Body of pancreas (tissue), 4 donors: Measurements from ENCODE around the gene MYO1E. TPM values are rescaled to one million over a fixed set of nuclear protein-coding genes. Genes with fewer than 3 reads are reported as not detected.
A peak's percentile ranks its signal among the peaks of the same experiment; 100 is the strongest.
"Not testable (repeated sequence)": the region's sequence is repeated elsewhere in the genome, so short reads cannot be mapped to it uniquely, and the experiment has no call there.

Experiments used
- ATAC-seq: fragments of 150-250 bp; one replicate; pipeline ENCODE4 v1.9.1; 2016
- DNase-seq, 4 donors: peaks; one replicate each; pipeline ENCODE4 v3.0.0-alpha.2; 2019
- H3K27ac ChIP-seq, 4 donors: fragments of 200-600 bp; sonication (generic); 1 replicate in 3 of 4; 2 replicates in 1 of 4; pipeline versions ENCODE4 v1.5.1 to v1.6.1; 2016 to 2019; ENCODE audit warnings: mild to moderate bottlenecking in 1 of 4, mixed read lengths in 1 of 4, moderate library complexity in 1 of 4
- H3K27me3 ChIP-seq, 2 donors: fragments of 200-600 bp; sonication (generic); one replicate each; pipeline ENCODE4 v1.6.0; 2016; ENCODE audit warnings: mild to moderate bottlenecking in 1 of 2
- H3K36me3 ChIP-seq, 2 donors: fragments of 200-600 bp; sonication (generic); replicated peaks in 1 of 2; 2 replicates each; pipeline ENCODE4 v1.5.1; 2016; ENCODE audit warnings: low read depth in 2 of 2; ENCODE audit not compliant: insufficient read depth in 1 of 2
- H3K4me1 ChIP-seq: fragments of 200-600 bp; sonication (generic); one replicate; pipeline ENCODE4 v1.6.0; 2016
- H3K4me3 ChIP-seq, 2 donors: fragments of 200-600 bp; sonication (generic); 1 replicate in 1 of 2; 2 replicates in 1 of 2; pipeline ENCODE4 v1.5.1; 2016 to 2019
- H3K9me3 ChIP-seq, 3 donors: fragments of 200-600 bp; sonication (generic); 1 replicate in 2 of 3; 2 replicates in 1 of 3; pipeline ENCODE4 v1.5.1; 2016
- POLR2A ChIP-seq, 3 donors: fragments of 450-650 bp; IDR thresholded peaks; one replicate each; pipeline ENCODE4 v1.6.1; 2016; ENCODE audit warnings: antibody characterized with exemption in 3 of 3, mild to moderate bottlenecking in 2 of 3
- WGBS, 2 donors: methylation state at CpG; one replicate each; pipeline ENCODE4 v1.1.5; 2017; 5-methylcytosine and 5-hydroxymethylcytosine counted together
- intact Hi-C: fragments of 100-400 bp; cut with DNase I; formaldehyde crosslinking; loops from one replicate; pipeline ENCODE4 v1.15.1; 2023
- total RNA-seq, 2 donors: library from RNA; depleted of rRNA; stranded (reverse); fragments of >200 nt; gene quantifications; one replicate each; pipeline ENCODE4 v1.1.0, GENCODE V29; 2016
- TF ChIP-seq, protein P1 (sequence below), 7 experiments: fragments of 450-650 bp in 4 of 7; fragments of 200-600 bp in 3 of 7; sonication (generic) in 3 of 7; IDR thresholded peaks; one replicate each; pipeline ENCODE4 v1.5.1; 2016 to 2019; ENCODE audit warnings: antibody characterized with exemption in 7 of 7

The MYO1E gene
- total RNA-seq, 2 donors from 2014 or later = 14.0 to 48.5 TPM

DNA sequence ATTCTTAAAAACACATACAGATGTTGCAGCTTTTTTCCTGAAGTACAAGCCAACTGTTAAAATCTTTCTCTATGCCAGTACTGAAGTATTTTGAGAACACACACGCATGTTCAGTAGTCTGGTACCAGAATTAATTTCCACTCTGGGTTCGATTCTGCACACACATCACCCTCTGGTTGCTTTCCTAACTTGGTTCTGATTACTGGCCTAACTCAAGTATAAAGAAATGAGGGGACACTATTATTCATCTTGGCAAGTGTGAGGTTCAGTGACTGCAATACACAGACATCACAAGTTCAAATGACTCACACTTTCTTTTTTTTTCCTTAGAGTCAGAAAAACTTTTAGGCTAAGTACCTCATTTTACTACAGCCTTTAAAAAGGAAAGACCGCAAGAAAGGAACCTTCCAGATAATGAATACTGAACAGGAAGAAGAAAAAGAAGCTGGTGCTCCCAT is 203.4 kb downstream of the MYO1E start:
- no peak for DNase-seq
- no peak for ATAC-seq
- 79 to 91% methylated on average over 3 of the region's 3 CpGs for WGBS, 2 donors
- Histone ChIP-seq H3K27me3 (no peaks in the 10 kb centered on the region), H3K36me3 (no peaks in the 10 kb centered on the region), H3K4me1 (peaks cover 32% of the 10 kb centered on the region), H3K27ac (peak overlapping the region in 3 of 4 donors; percentile 43 to 68 (median 65)), H3K9me3 (no peaks in the 10 kb centered on the region), H3K4me3 (no peak overlapping the region)
- TF ChIP-seq POLR2A (IDR thresholded peaks at IDR 0.05) = no peak
- intact Hi-C loops = no loop called here

DNA sequence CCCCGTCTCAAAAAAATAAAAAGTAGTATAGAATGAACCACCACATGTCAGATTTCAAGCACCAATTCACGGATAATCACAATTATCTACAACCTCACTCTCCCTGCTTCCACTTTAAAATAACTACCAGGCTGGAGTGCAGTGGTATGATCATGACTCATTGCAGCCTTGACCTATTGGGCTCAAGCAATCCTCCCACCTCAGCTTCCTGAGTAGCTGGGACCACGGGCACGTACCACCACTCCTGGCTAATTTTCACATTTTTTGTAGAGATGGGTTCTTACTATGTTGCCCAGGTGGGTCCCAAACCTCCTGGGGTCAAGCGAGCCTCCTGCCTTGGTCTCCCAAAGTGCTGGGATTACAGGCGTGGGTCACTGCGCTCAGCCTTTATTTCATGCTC is 204.1 kb downstream of the MYO1E start:
- no peak overlapping the region for H3K27ac ChIP-seq

DNA sequence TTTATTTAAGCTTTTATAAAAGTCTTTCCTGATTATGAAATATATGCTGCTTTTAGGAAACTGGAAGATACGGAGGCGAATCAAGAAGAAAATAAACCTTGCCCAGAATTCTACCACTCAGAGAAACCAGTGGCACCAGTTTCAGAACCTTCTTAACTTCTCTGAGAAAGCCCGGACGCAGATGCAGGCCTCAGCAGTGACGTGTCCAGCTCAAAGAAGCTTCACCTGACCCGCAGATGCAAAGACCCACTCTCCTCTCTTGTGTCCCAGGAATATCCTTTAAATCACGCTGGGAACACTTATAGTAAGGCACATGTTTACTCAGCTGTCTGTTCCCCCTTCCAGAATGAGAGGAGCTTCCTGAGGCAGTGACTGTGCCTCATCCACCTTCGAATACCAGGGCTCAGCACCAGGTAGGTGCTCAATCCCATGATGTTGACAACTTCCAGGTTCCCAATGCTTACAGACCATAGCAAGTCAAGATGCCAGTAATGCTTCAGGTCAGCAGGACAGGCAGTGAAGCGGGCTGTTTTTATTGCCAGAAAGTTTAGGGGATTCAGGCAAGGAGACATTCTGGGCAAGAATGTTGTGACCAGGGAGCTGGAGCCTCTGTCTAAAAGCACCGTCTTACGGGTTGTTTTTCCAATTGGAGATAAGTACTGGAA is 205.9 kb downstream of the MYO1E start:
- no peak for TF ChIP-seq POLR2A (IDR thresholded peaks at IDR 0.05)
- TF ChIP-seq, protein P1, sequence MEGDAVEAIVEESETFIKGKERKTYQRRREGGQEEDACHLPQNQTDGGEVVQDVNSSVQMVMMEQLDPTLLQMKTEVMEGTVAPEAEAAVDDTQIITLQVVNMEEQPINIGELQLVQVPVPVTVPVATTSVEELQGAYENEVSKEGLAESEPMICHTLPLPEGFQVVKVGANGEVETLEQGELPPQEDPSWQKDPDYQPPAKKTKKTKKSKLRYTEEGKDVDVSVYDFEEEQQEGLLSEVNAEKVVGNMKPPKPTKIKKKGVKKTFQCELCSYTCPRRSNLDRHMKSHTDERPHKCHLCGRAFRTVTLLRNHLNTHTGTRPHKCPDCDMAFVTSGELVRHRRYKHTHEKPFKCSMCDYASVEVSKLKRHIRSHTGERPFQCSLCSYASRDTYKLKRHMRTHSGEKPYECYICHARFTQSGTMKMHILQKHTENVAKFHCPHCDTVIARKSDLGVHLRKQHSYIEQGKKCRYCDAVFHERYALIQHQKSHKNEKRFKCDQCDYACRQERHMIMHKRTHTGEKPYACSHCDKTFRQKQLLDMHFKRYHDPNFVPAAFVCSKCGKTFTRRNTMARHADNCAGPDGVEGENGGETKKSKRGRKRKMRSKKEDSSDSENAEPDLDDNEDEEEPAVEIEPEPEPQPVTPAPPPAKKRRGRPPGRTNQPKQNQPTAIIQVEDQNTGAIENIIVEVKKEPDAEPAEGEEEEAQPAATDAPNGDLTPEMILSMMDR (IDR thresholded peaks at IDR 0.05) = no peak
- Histone ChIP-seq H3K4me3 (no peak overlapping the region), H3K27me3 (no peaks in the 10 kb centered on the region), H3K27ac (peak overlapping the region in 2 of 4 donors; percentile 27 to 40), H3K9me3 (no peaks in the 10 kb centered on the region), H3K4me1 (peaks cover 32% of the 10 kb centered on the region), H3K36me3 (no peaks in the 10 kb centered on the region)
- WGBS, 2 donors = 61 to 65% methylated on average over 11 of the region's 11 CpGs
- ATAC-seq = no peak
- DNase-seq = peak in 2 of 4 donors; percentile 10 to 39
- intact Hi-C loops = no loop called here

More for the DNA sequence above, 204.1 kb downstream of the MYO1E start:
- H3K4me1 ChIP-seq = peaks cover 32% of the 10 kb centered on the region
- no peak overlapping the region for H3K4me3 ChIP-seq
- no peak for DNase-seq
- H3K9me3 ChIP-seq = no peaks in the 10 kb centered on the region
- ATAC-seq = no peak
- H3K36me3 ChIP-seq = no peaks in the 10 kb centered on the region
- TF ChIP-seq, protein P1 (IDR thresholded peaks at IDR 0.05) = no peak
- no peak for TF ChIP-seq POLR2A (IDR thresholded peaks at IDR 0.05)
- intact Hi-C loops = no loop called here
- no peaks in the 10 kb centered on the region for H3K27me3 ChIP-seq
- 81 to 84% methylated on average over 7 of the region's 7 CpGs for WGBS, 2 donors

DNA sequence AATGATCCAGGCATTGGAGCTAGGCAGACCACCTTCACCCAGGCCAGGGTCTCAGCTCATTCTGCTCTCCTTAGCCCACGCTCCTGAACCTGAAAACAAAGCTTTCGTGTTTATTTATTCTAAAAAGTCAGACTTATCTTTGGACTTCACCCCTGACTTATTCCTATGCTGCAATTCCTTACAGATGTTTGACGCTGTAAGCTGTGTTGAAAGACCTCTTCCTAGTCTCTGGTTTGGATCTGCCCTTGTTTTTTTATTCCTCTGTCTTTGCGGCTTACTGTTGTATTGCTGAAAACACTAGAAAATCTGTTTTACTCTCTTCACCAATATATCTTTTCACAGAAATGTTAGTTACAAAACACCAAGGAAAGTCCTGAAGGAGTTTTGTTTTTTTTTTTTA is 206.5 kb downstream of the MYO1E start:
- DNase-seq (no peak), ATAC-seq (no peak)
- H3K4me3 ChIP-seq = no peak overlapping the region
- TF ChIP-seq, protein P1 (IDR thresholded peaks at IDR 0.05) = no peak
- TF ChIP-seq POLR2A (IDR thresholded peaks at IDR 0.05) = no peak
- peaks cover 32% of the 10 kb centered on the region for H3K4me1 ChIP-seq
- H3K36me3 ChIP-seq = peaks cover 0 to 2% of the 10 kb centered on the region in 2 donors
- H3K27me3 ChIP-seq = no peaks in the 10 kb centered on the region
- intact Hi-C loops = no loop called here
- no peaks in the 10 kb centered on the region for H3K9me3 ChIP-seq
- peak overlapping the region in 3 of 4 donors; percentile 27 to 45 (median 40) for H3K27ac ChIP-seq
- WGBS, 2 donors = 33 to 44% methylated on average over 4 of the region's 4 CpGs

DNA sequence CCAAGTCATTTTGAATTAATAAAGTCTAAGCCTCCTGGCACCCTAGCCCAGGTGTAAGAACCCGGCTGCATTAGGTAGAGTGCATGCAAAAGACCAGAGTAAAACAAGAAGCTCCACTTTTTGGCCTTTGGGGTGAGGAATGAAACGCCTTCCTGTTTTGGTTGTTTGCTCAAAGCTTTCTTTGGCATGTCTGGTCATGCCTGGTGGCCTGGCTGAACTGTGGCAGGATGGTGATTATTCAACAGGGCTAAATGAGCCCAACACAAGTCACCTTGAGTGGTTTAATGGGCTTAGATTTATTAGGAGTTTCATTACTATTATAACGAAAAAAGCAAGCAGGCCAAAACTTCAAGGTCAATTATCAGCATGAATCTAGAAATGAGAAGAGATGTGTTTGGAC is 206.9 kb downstream of the MYO1E start:
- WGBS, 2 donors = 31 to 38% methylated on average over 3 of the region's 3 CpGs
- DNase-seq = peak in 2 of 4 donors; percentile 30 to 49

DNA sequence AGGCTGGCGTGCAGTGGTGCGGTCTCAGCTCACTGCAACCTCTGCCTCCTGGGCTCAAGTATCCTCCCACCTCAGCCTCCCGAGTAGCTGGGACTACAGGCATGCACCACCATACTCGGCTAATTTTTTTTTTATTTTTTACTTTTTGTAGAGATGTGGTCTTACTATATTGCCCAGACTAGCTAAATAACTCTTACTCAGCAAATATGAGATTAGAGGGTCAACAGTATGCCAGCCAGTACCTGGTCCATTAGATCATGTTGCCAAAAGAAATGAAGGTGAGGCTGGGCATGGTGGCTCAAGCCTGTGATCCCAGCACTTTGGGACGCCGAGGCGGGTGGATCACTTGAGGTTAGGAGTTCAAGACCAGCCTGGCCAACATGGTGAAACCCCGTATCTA is 210.6 kb downstream of the MYO1E start:
- H3K36me3 ChIP-seq, H3K27me3 ChIP-seq, H3K4me3 ChIP-seq, H3K9me3 ChIP-seq, ATAC-seq, intact Hi-C loops, H3K27ac ChIP-seq, DNase-seq: not testable (repeated sequence)
- peaks cover 18% of the 10 kb centered on the region for H3K4me1 ChIP-seq
- 95 to 96% methylated on average over 8 of the region's 8 CpGs for WGBS, 2 donors

More for the DNA sequence above, 206.9 kb downstream of the MYO1E start:
- TF ChIP-seq, protein P1 (IDR thresholded peaks at IDR 0.05) = no peak
- TF ChIP-seq POLR2A (IDR thresholded peaks at IDR 0.05) = no peak
- intact Hi-C loops = no loop called here
- Histone ChIP-seq H3K4me1 (peaks cover 31% of the 10 kb centered on the region), H3K36me3 (peaks cover 0 to 2% of the 10 kb centered on the region in 2 donors), H3K27me3 (no peaks in the 10 kb centered on the region), H3K4me3 (no peak overlapping the region), H3K9me3 (no peaks in the 10 kb centered on the region), H3K27ac (peak overlapping the region in 3 of 4 donors; percentile 27 to 45 (median 40))
- ATAC-seq = no peak
